ENCODE data around the gene ACP4. TPM values are rescaled to one million over a fixed set of nuclear protein-coding genes. Genes with fewer than 3 reads are reported as not detected.

The ACP4 gene
- total and polyA plus RNA-seq, 2 of the 13 experiments (the other 11 are each of a cell fraction or from before 2014, with no cell fraction given): 0.08 TPM; not detected in 1

DNA sequence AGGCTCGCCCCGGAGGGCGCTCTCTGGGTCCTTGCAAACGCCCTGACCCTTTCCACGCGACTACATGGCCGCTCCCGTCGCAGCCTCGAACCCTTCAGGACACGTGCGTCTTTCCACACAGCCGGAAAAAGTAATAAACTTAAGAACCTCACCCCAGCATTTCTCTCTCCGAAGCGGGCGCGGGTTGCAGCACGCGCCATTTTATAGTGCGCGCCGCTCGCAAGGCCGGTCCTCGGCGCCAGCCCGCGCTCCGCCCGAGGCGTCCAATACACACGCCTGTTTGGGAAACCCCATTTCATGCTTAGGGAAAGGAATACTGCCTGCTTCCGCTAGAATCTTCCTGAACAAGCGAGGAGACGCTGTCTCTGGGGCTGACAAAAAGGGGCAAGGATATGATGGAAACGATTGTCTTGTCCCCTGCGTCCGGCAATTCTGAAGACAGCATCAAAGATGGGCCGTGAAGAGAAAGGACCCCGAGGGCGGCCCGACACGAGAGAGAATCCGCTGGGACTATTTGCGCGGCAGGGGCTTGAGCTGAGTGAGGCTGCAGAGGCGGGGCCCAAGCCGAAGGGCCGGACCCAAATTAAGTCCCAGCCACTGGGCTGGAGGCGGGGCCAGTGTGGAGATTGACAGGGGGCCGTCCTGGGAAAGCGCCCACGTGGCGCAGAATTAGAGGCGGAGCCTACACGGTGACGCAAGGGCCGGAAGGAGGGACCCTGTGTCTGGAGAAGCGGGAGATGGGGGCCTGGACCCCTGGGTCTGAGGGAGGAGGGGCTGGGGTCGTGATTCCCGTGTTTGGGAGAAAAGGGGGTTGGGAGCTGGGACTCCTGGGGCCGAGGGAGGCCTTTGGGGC, 14.4 kb downstream of the ACP4 start (continued):
- TF ChIP-seq JDP2 (CRISPR knock-in tag; IDR thresholded peaks at IDR 0.05; ENCODE audit: borderline replicate concordance): peak; percentile 30; the same call in 1 of the 2 replicates
- TF ChIP-seq PHF21A (CRISPR knock-in tag; IDR thresholded peaks at IDR 0.05): peak; percentile 93
- TF ChIP-seq TAF15 (IDR thresholded peaks at IDR 0.05; ENCODE audit: low read depth, low read length, poor library complexity, severe bottlenecking): peak; percentile 28
- TF ChIP-seq ZNF747 (CRISPR knock-in tag; IDR thresholded peaks at IDR 0.05; ENCODE audit: borderline replicate concordance): peak; percentile 33
- 0 out of 2 replicates have a peak, but pooled peaks have one; percentile 19 for TF ChIP-seq ZBTB20 (CRISPR knock-in tag; IDR thresholded peaks at IDR 0.05; ENCODE audit: borderline replicate concordance, low read depth)
- TF ChIP-seq CHD4 (IDR thresholded peaks at IDR 0.05; ENCODE audit: borderline replicate concordance, low read length): no peak
- TF ChIP-seq RAD21 (CRISPR knock-in tag; IDR thresholded peaks at IDR 0.05): 0 out of 2 replicates have a peak, but pooled peaks have one; percentile 12
- peak; percentile 70 for TF ChIP-seq CREB1 (IDR thresholded peaks at IDR 0.05)
- peak; percentile 90 for TF ChIP-seq CREB1 (CRISPR knock-in tag; IDR thresholded peaks at IDR 0.05)
- TF ChIP-seq ARNTL (CRISPR knock-in tag; IDR thresholded peaks at IDR 0.05): peak; percentile 58; the same call in 1 of the 2 replicates
- TF ChIP-seq REST (IDR thresholded peaks at IDR 0.05; ENCODE audit: borderline replicate concordance in 1 of 2, low read depth in 1 of 2, low read length in 2 of 2): 0 out of 4 replicates have a peak, but pooled peaks of 1 of the 2 experiments have one; percentile 30
- TF ChIP-seq ZNF776 (CRISPR knock-in tag; IDR thresholded peaks at IDR 0.05): no peak
- TF ChIP-seq ZNF7 (CRISPR knock-in tag; IDR thresholded peaks at IDR 0.05): no peak
- TF ChIP-seq ZNF34 (CRISPR knock-in tag; IDR thresholded peaks at IDR 0.05; ENCODE audit: borderline replicate concordance): no peak
- TF ChIP-seq ZNF142 (CRISPR knock-in tag; IDR thresholded peaks at IDR 0.05): no peak
- peak; percentile 55; the same call in 1 of the 2 replicates for TF ChIP-seq KMT2B (CRISPR knock-in tag; IDR thresholded peaks at IDR 0.05)
- TF ChIP-seq GATA4 (IDR thresholded peaks at IDR 0.05; ENCODE audit: borderline replicate concordance, low read depth): 0 out of 2 replicates have a peak, but pooled peaks have one; percentile 36
- no peak; the same call in 1 of the 2 replicates for TF ChIP-seq NCOA2 (CRISPR knock-in tag; IDR thresholded peaks at IDR 0.05)

Measured in HepG2 (cell line).